Astrocyte of the cerebellum (primary cell): Measurements from ENCODE around the gene STEAP2.

Experiments used
- DNase-seq: peaks from one replicate; pipeline ENCODE4 v3.0.0-alpha.2; 2011; ENCODE audit warnings: low read depth
- H3K4me3 ChIP-seq: 2 replicates; pipeline ENCODE4 v1.5.1; 2011; ENCODE audit warnings: mild to moderate bottlenecking, low read depth, low read length, moderate library complexity
- CTCF ChIP-seq: IDR thresholded peaks from 2 replicates; pipeline ENCODE4 v1.5.1; 2012; ENCODE audit warnings: low read length, low read depth, moderate library complexity, mild to moderate bottlenecking; ENCODE audit errors: missing control alignments
- in situ Hi-C: cut with HindIII; loops from 2 replicates; pipeline ENCODE4 v1.10.0; 2017; ENCODE audit warnings: low sequenced_read_pairs

STEAP2 gene

GRCh38 chr7:90190995-90191394 lies 20.5 kb upstream of the STEAP2 start:
- no peak overlapping the region for H3K4me3 ChIP-seq
- no peak for DNase-seq
- in situ Hi-C loops: no loop called here
- no peak for TF ChIP-seq CTCF

GRCh38 chr7:90191648-90192047 lies 19.9 kb upstream of the STEAP2 start:
- no peak for DNase-seq
- no peak for TF ChIP-seq CTCF
- H3K4me3 ChIP-seq: no peak overlapping the region
- in situ Hi-C loops: no loop called here

GRCh38 chr7:90192876-90193750 lies 18.4 kb upstream of the STEAP2 start:
- no peak for DNase-seq
- in situ Hi-C loops: no loop called here
- no peak for TF ChIP-seq CTCF
- no peak overlapping the region for H3K4me3 ChIP-seq

GRCh38 chr7:90194911-90195809 lies 16.4 kb upstream of the STEAP2 start:
- in situ Hi-C loops: no loop called here
- no peak overlapping the region for H3K4me3 ChIP-seq
- TF ChIP-seq CTCF: no peak

GRCh38 chr7:90201500-90202195 lies 9.9 kb upstream of the STEAP2 start:
- in situ Hi-C loops: no loop called here
- TF ChIP-seq CTCF: no peak
- H3K4me3 ChIP-seq: no peak overlapping the region
- DNase-seq: no peak

More at GRCh38 chr7:90194911-90195809, 16.4 kb upstream of the STEAP2 start:
- DNase-seq: no peak

- in situ Hi-C loops: no loop called here
- H3K4me3 ChIP-seq: no peak overlapping the region
- TF ChIP-seq CTCF: no peak
- no peak for DNase-seq
These were observed 3.6 kb upstream of the STEAP2 start for GRCh38 chr7:90207956-90208355.
